ENCODE measurements around the gene AGPAT2. TPM values are rescaled to one million over a fixed set of nuclear protein-coding genes. Genes with fewer than 3 reads are reported as not detected.

The AGPAT2 gene
- total and polyA plus RNA-seq, 2 of the 4 experiments (the other 2 are of a cell fraction) = 16.1 to 39.5 TPM

- no peaks in the 10 kb centered on the region for H3K9me3 ChIP-seq (ENCODE audit: control insufficient read depth, insufficient read depth, low read length)
- DNase-seq (no peak), ATAC-seq (ENCODE audit: low read depth) (no peak)
- H3K4me2 ChIP-seq (ENCODE audit: low read depth, low read length) = no peak overlapping the region
- H2AK9ac ChIP-seq (replicated peaks; ENCODE audit: low read depth, low read length, poor library complexity) = no peak overlapping the region
- no peak overlapping the region for H3K27ac ChIP-seq (ENCODE audit: insufficient read depth, low read length)
- peaks cover 12% of the 10 kb centered on the region; the same call in 1 of the 2 replicates for H3K36me3 ChIP-seq (ENCODE audit: control insufficient read depth, insufficient read depth, low read length)
- no peak overlapping the region for H3K4me3 ChIP-seq (ENCODE audit: insufficient read depth, low read depth, low read length)
- no TSS peak for BruUV-seq (replicated peaks)
- intact Hi-C loops (cut with micrococcal nuclease) (no loop called here), dilution Hi-C loops (cut with HindIII; ENCODE audit: low sequenced_read_pairs, unreplicated experiment) (no loop called here), in situ Hi-C loops (cut with MboI; ENCODE audit: low sequenced_read_pairs) (no loop called here)
- no peaks in the 10 kb centered on the region for H3K9me1 ChIP-seq (ENCODE audit: insufficient read depth, low read length)
- H2BK120ac ChIP-seq (ENCODE audit: low read depth, low read length) = no peak overlapping the region
- ChIA-PET POLR2A (ENCODE audit: unreplicated experiment) (no interaction called here), CTCF (no interaction called here)
- no peaks in the 10 kb centered on the region for H3K79me1 ChIP-seq (ENCODE audit: low read depth in 1 of 2, low read length in 2 of 2)
- H3K4ac ChIP-seq (ENCODE audit: low read depth, low read length) = no peak overlapping the region
- no CpG with 5 or more reads among the region's 12 CpGs for WGBS, 2 experiments (ENCODE audit: extremely low coverage in 2 of 2, insufficient read length in 1 of 2)
- no peak overlapping the region for H2AK5ac ChIP-seq (ENCODE audit: low read depth, low read length)
- peaks cover 8% of the 10 kb centered on the region; the same call in 1 of the 2 replicates for H3K27me3 ChIP-seq (ENCODE audit: control insufficient read depth, insufficient read depth, low read length)
- no peak overlapping the region for H4K5ac ChIP-seq (ENCODE audit: low read depth, low read length)
- no peak overlapping the region for H2AFZ ChIP-seq (replicated peaks; ENCODE audit: low read length, poor library complexity)
- no peaks in the 10 kb centered on the region; the same call in none of the 2 replicates for H4K20me1 ChIP-seq (ENCODE audit: insufficient read depth, low read length)
- no peak overlapping the region for H3K14ac ChIP-seq (replicated peaks; ENCODE audit: low read depth, low read length)
- H3K18ac ChIP-seq (ENCODE audit: low read depth, low read length) = no peak overlapping the region
- no peak overlapping the region for H4K91ac ChIP-seq (ENCODE audit: insufficient read depth, low read depth, low read length)
- TF ChIP-seq RAD21 (IDR thresholded peaks at IDR 0.05; ENCODE audit: low read length) = no peak
- no peak for TF ChIP-seq USF2 (IDR thresholded peaks at IDR 0.05; ENCODE audit: low read depth, low read length)
- TF ChIP-seq FOS (IDR thresholded peaks at IDR 0.05; ENCODE audit: low read depth, low read length) = no peak
- no peak for TF ChIP-seq MAFK (IDR thresholded peaks at IDR 0.05; ENCODE audit: low read depth, low read length)
- no peak for TF ChIP-seq SMC3 (IDR thresholded peaks at IDR 0.05; ENCODE audit: low read depth, low read length)
- TF ChIP-seq RCOR1 (IDR thresholded peaks at IDR 0.05; ENCODE audit: insufficient replicate concordance, low read length) = no peak
- TF ChIP-seq RFX5 (IDR thresholded peaks at IDR 0.05; ENCODE audit: low read depth, low read length) = no peak
- no peak overlapping the region for H3K9ac ChIP-seq (ENCODE audit: low read depth, low read length)
- no peak overlapping the region for H3K23ac ChIP-seq (ENCODE audit: low read depth, low read length)
- H2BK20ac ChIP-seq (ENCODE audit: low read depth, low read length) = no peak overlapping the region
- H4K8ac ChIP-seq (ENCODE audit: low read depth in 2 of 2, low read length in 2 of 2) = no peak overlapping the region
- H3K56ac ChIP-seq (ENCODE audit: extremely low read depth, insufficient read depth, low read length) = no peak overlapping the region
- H2BK15ac ChIP-seq (ENCODE audit: low read depth, low read length) = no peak overlapping the region
- no peaks in the 10 kb centered on the region for H3K4me1 ChIP-seq (ENCODE audit: control insufficient read depth, insufficient read depth, low read length)
- H2BK5ac ChIP-seq (ENCODE audit: low read depth, low read length, poor library complexity, severe bottlenecking) = no peak overlapping the region
Measured at GRCh38 chr9:136671254-136671614, 16.0 kb downstream of the AGPAT2 start.

All from IMR-90 (cell line).